ENCODE data around the gene SIN3A. TPM values are rescaled to one million over a fixed set of nuclear protein-coding genes. Genes with fewer than 3 reads are reported as not detected.
"Not testable (repeated sequence)": the region's sequence is repeated elsewhere in the genome, so short reads cannot be mapped to it uniquely, and the experiment has no call there.

Gene SIN3A
- 18.0 and 21.4 TPM in 2 replicates for total RNA-seq (2014; rRNA removed; shearing (Covaris generic); ENCODE audit: low replicate concordance)

DNA sequence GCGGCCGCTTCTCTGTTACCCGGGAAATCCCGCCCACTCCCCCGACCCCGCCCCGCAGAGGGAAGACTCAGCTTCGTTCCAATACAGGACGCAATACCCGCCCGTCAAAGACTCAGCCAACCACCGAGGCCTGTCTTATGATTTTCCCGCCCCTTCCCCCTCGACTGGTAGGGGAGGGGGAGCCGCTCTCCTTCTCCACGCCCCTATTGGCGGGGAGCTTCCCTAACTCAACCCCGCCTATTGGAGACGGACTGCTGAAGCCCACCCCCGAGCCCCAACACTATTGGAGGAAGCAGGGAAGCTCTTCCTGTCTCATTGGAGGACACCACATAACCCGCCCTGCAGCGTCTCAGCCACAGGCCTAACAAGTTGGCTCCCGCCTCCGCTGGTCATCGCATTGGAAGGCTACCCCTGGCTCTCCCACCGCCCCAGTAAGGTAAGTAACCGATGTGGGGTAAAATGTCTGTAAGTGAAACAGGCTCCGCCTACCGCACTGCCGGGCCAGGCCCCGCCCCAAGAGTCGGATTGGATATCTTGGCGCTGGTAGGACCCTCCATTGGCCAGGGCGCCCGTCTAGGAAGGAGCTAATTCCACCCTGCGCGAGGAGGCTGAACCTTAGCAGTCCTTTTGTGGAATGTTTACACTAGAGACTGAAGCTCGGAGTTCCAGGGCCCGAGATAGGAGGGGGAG, at the start of gene SIN3A:
Gene SIN3A, minus strand, starts transcription at position 17 of the 690 bp plus-strand sequence. CDS start 21,315 bp downstream, outside the sequence.
- peaks cover 9% of the 10 kb centered on the region for H3K36me3 ChIP-seq
- H3K27me3 ChIP-seq = no peaks in the 10 kb centered on the region
- H3K9me3 ChIP-seq = no peaks in the 10 kb centered on the region
- peak; percentile 100 for DNase-seq
- peak within 1 kb of the TSS; percentile 99 for H3K4me3 ChIP-seq

DNA sequence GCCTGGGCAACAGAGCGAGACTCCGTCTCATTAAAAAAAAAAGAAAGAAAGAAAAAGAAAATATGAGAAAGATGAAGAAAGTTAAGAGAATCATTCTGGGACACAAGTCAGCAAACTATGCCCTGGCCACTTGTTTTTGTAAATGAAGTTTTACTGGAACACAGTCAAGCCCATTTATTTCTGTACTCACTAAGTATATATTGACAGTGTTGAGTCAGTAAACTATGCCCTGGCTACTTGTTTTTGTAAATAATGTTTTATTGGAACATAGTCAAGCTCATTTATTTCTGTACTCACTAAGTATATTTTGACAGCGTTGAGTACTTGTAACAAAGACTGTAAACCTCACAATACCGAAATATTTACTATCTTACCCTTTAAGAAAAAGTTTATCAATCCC, 42.2 kb upstream of the SIN3A start:
- no peaks in the 10 kb centered on the region for H3K27me3 ChIP-seq
- no peaks in the 10 kb centered on the region for H3K9me3 ChIP-seq
- H3K36me3 ChIP-seq = peaks cover 31% of the 10 kb centered on the region
- no peak for DNase-seq
- H3K4me3 ChIP-seq = no peak overlapping the region

DNA sequence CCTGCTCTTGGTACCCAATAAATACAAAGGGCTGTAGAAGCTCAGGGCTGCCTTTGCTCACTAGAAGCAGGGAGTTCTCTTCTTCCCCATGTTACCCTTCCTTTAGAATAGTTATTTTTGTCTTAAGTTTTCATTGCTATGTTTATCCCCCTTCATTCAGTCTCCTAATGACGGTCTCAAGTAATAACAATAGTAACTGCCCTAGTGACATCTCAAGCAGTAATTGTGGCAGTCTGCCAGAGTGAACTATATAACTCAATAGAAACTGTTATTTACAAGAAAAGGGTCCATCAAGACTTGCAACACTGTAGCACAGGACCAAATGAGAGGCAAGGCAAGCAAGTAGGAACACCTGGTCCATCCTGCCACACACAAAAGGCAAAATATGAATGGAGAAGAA, 32.5 kb upstream of the SIN3A start:
- Histone ChIP-seq H3K4me3 (no peak overlapping the region), H3K27me3 (no peaks in the 10 kb centered on the region), H3K9me3 (peaks cover 16% of the 10 kb centered on the region), H3K36me3 (peaks cover 53% of the 10 kb centered on the region)
- no peak for DNase-seq

GRCh38 chr15:75483556-75483955, 32.1 kb upstream of the SIN3A start:
- Histone ChIP-seq H3K9me3 (peaks cover 16% of the 10 kb centered on the region), H3K36me3 (peaks cover 57% of the 10 kb centered on the region)
- H3K4me3 ChIP-seq, H3K27me3 ChIP-seq, DNase-seq: not testable (repeated sequence)

DNA sequence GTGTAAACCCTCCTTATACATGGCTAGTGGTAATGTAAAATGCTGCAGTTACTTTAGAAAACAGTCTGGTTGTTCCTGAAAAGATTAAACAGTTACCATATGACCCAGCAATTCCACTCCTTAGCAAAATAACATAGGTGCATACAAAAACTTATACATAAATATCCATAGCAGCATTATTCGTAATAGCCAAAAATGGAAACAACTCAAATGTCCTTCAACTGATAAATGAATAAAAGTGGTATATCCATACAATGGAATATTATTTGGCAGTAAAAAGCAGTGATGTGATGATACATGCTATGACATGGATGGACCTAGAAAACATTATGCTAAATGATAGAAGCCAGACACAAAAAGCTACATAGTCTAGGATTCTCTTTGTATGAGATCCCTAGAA, 31.6 kb upstream of the SIN3A start:
- H3K9me3 ChIP-seq = peaks cover 16% of the 10 kb centered on the region
- no peaks in the 10 kb centered on the region for H3K27me3 ChIP-seq
- H3K36me3 ChIP-seq = peaks cover 62% of the 10 kb centered on the region

GRCh38 chr15:75480463-75480862, 29.0 kb upstream of the SIN3A start:
- H3K4me3 ChIP-seq, H3K27me3 ChIP-seq, DNase-seq: not testable (repeated sequence)
- peaks cover 51% of the 10 kb centered on the region for H3K36me3 ChIP-seq
- peaks cover 16% of the 10 kb centered on the region for H3K9me3 ChIP-seq

More for the DNA sequence above, 31.6 kb upstream of the SIN3A start:
- DNase-seq = no peak
- H3K4me3 ChIP-seq = no peak overlapping the region

DNA sequence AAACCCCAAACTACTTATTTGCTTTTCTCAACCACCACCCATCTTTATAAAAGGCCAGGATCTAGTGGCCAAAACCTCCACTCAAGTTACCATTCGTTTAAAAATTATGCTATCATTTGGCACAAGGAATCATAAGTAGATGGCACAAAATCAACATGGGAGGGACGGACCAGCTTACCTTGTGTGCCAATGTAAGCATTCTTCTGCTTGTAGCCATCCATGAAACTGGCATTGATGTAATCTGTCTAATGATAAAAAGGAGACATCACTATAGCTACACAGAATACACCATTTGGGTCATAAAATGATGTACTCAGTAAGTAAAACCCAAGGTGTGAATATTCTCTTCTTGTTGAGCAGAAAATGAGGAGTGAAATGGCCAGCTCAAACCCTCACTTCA, 28.2 kb upstream of the SIN3A start:
- no peak for DNase-seq
- peaks cover 47% of the 10 kb centered on the region for H3K36me3 ChIP-seq
- peaks cover 13% of the 10 kb centered on the region for H3K9me3 ChIP-seq
- no peaks in the 10 kb centered on the region for H3K27me3 ChIP-seq
- H3K4me3 ChIP-seq = no peak overlapping the region

DNA sequence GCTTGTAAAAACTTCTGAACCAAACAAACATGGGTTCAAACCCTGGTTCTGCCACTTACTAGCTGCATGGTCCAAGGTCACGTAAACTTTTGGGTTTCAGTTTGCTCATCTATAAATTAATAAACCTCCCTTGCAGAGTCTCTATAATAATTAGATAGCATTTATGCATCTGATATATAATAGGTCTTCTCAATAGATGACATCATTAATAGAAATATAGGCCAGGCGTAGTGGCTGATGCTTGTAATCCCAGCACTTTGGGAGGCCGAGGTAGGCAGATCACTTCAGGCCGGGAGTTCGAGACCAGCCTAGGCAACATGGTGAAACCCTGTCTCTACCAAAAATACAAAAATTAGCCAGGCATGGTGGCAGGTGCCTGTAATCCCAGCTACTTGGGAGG, 25.6 kb upstream of the SIN3A start:
- H3K36me3 ChIP-seq = peaks cover 38% of the 10 kb centered on the region
- not testable (repeated sequence) for DNase-seq, H3K4me3 ChIP-seq, H3K9me3 ChIP-seq, H3K27me3 ChIP-seq

DNA sequence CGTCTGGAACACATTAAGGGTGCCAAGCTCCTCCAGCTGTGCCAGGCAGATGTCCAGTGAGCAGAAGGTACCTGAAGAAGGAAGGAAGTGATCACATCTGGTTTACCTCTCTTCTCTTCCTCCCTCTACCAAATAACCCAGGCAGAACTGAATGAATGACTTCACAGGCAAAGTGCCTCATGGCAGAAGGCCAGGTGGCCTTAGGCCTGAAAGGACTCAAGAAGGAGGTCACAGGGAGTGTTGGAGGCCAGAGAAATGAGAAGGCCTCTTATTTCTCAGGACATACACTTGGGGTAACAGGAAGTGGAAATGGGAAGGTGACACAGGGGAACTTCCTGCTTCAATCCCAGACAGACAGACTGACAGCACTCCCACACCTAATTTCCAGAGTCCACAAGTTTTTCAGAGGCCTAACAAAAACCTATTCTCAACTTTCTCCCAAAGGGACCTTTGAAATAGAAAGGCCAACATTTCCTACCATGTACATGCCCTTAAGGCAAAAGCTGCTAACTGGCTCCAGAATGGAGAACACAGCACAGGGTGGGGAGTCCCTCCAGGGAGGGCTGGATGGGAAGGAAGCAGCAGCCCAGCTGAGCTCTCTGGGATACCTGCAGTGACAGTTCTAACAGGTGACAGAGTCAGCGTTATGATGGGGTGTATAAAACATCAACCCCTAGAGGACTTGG, 17.6 kb upstream of the SIN3A start:
- H3K27me3 ChIP-seq = no peaks in the 10 kb centered on the region
- H3K36me3 ChIP-seq = peaks cover 52% of the 10 kb centered on the region
- H3K4me3 ChIP-seq = no peak overlapping the region
- H3K9me3 ChIP-seq = no peaks in the 10 kb centered on the region
- DNase-seq = peak; percentile 22

- DNase-seq = no peak
- Histone ChIP-seq H3K27me3 (no peaks in the 10 kb centered on the region), H3K9me3 (no peaks in the 10 kb centered on the region), H3K36me3 (peaks cover 5% of the 10 kb centered on the region), H3K4me3 (no peak overlapping the region)
Measured at GRCh38 chr15:75460646-75461045, 9.2 kb upstream of the SIN3A start.

GRCh38 chr15:75459581-75459980, 8.1 kb upstream of the SIN3A start:
- H3K27me3 ChIP-seq = no peaks in the 10 kb centered on the region
- no peak overlapping the region for H3K4me3 ChIP-seq
- DNase-seq = no peak
- no peaks in the 10 kb centered on the region for H3K9me3 ChIP-seq
- peaks cover 2% of the 10 kb centered on the region for H3K36me3 ChIP-seq

DNA sequence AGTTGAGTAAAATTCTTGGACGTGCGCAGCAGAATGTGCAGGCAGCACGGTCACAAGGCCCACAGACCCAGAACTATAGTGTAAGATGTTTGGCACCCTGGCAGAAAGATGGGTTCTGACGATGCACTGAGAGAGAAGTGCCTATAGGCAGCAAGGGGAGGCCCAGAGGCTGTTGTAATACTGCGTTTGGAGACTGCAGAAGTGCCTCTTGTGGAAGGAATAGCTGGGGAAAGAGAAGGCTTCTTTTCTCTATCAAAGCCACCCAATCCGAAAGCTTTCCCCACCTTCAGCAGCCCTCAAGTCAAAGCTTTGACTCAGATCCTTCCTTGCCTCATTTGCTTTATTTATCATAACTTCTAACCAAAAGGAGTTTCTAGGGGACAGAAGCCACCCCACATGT, 5.2 kb upstream of the SIN3A start:
- no peak for DNase-seq
- H3K9me3 ChIP-seq = no peaks in the 10 kb centered on the region
- H3K36me3 ChIP-seq = no peaks in the 10 kb centered on the region
- H3K27me3 ChIP-seq = no peaks in the 10 kb centered on the region
- peak overlapping the region; percentile 99 for H3K4me3 ChIP-seq

DNA sequence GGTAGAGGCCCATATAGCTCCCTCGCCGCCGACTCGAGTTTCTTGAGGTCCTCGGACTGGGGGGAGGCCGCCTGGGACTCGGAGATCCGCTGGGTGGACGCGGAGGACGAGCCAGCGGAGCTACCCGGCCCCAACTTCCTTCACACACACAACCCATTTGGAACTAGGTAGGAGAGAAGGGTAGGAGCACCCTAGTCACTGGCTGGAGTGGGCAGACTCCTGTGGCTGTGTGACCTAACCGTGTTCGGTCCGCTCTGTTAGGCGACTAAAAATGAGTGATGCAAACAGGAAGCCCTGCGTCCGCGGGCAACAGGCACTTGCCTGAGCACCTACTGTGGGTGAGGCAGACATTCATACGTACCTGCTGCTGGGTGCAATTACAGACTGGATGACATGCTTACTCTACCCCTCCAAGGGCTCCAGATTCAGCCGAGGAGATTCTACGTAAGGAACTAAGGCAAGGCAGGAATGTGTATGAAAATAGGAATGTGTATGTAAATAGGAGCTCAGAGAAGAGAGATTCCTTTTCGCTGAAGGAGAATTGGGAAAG, 4.6 kb upstream of the SIN3A start:
- Histone ChIP-seq H3K36me3 (no peaks in the 10 kb centered on the region), H3K9me3 (no peaks in the 10 kb centered on the region), H3K27me3 (no peaks in the 10 kb centered on the region), H3K4me3 (peak overlapping the region; percentile 99)
- peak; percentile 48 for DNase-seq

- no peaks in the 10 kb centered on the region for H3K27me3 ChIP-seq
- peak overlapping the region; percentile 99 for H3K4me3 ChIP-seq
- DNase-seq = peak; percentile 79
- H3K9me3 ChIP-seq = no peaks in the 10 kb centered on the region
- H3K36me3 ChIP-seq = no peaks in the 10 kb centered on the region
Measured at GRCh38 chr15:75455424-75455981, 4.0 kb upstream of the SIN3A start.

- H3K4me3 ChIP-seq = peak overlapping the region; percentile 99
- DNase-seq = no peak
- no peaks in the 10 kb centered on the region for H3K36me3 ChIP-seq
- no peaks in the 10 kb centered on the region for H3K9me3 ChIP-seq
- no peaks in the 10 kb centered on the region for H3K27me3 ChIP-seq
Measured at GRCh38 chr15:75454471-75455378, 3.2 kb upstream of the SIN3A start.

- H3K9me3 ChIP-seq = no peaks in the 10 kb centered on the region
- H3K36me3 ChIP-seq = no peaks in the 10 kb centered on the region
- DNase-seq = peak; percentile 97
Measured at GRCh38 chr15:75453703-75454470, 2.4 kb upstream of the SIN3A start.

More at GRCh38 chr15:75453703-75454470, 2.4 kb upstream of the SIN3A start:
- peak overlapping the region; percentile 99 for H3K4me3 ChIP-seq
- H3K27me3 ChIP-seq = no peaks in the 10 kb centered on the region

All from MG63 (cell line).